RWPE2 (cell line): ENCODE measurements around the gene UBR4.

ENCODE experiments used
- ATAC-seq: fragments of 200-7000 bp; cut with Tn5 transposase; 3 replicates; pipeline ENCODE4 v1.9.1; 2021; ENCODE audit warnings: low read depth
- DNase-seq: peaks from one replicate; pipeline ENCODE4 v3.0.0-alpha.2; 2020; ENCODE audit warnings: low spot score
- H3K27ac ChIP-seq: fragments of 450-650 bp; 2 replicates; pipeline ENCODE4 v1.5.1; 2017; ENCODE audit warnings: mild to moderate bottlenecking; ENCODE audit not compliant: poor library complexity, severe bottlenecking
- H3K27me3 ChIP-seq: fragments of 250-450 bp; sonication (Bioruptor Pico); 2 replicates; pipeline ENCODE4 v1.5.1; 2021; ENCODE audit warnings: mild to moderate bottlenecking, moderate library complexity; ENCODE audit not compliant: insufficient read depth, poor library complexity, severe bottlenecking
- H3K36me3 ChIP-seq: fragments of 250-450 bp; sonication (Bioruptor Pico); 2 replicates; pipeline ENCODE4 v1.5.1; 2020; ENCODE audit warnings: low read depth, mild to moderate bottlenecking, moderate library complexity
- H3K4me1 ChIP-seq: fragments of 250-450 bp; sonication (Bioruptor Pico); 2 replicates; pipeline ENCODE4 v1.5.1; 2021; ENCODE audit warnings: mild to moderate bottlenecking, moderate library complexity; ENCODE audit not compliant: insufficient read depth, poor library complexity, severe bottlenecking
- H3K4me3 ChIP-seq: fragments of 250-450 bp; sonication (Bioruptor Pico); 2 replicates; pipeline ENCODE4 v1.5.1; 2021; ENCODE audit warnings: mild to moderate bottlenecking, moderate library complexity; ENCODE audit not compliant: severe bottlenecking
- H3K9me3 ChIP-seq: fragments of 250-450 bp; sonication (Bioruptor Pico); 2 replicates; pipeline ENCODE4 v1.5.1; 2021; ENCODE audit warnings: mild to moderate bottlenecking, moderate library complexity; ENCODE audit not compliant: severe bottlenecking
- CTCF ChIP-seq: fragments of 450-650 bp; IDR thresholded peaks from one replicate; pipeline ENCODE4 v1.5.1; 2017; ENCODE audit warnings: mild to moderate bottlenecking, moderate library complexity; ENCODE audit not compliant: poor library complexity, severe bottlenecking

The UBR4 gene

GRCh38 chr1:19229229-19229628 is 19.2 kb upstream of the UBR4 start:
- H3K4me1 ChIP-seq: no peaks in the 10 kb centered on the region
- no peak for DNase-seq
- H3K9me3 ChIP-seq: no peaks in the 10 kb centered on the region
- H3K36me3 ChIP-seq: peaks cover 97% of the 10 kb centered on the region
- no peak for ATAC-seq
- H3K4me3 ChIP-seq: no peak overlapping the region
- no peaks in the 10 kb centered on the region for H3K27me3 ChIP-seq
- TF ChIP-seq CTCF: no peak
- no peak overlapping the region for H3K27ac ChIP-seq

GRCh38 chr1:19222979-19223824 is 13.1 kb upstream of the UBR4 start:
- Histone ChIP-seq H3K4me3 (no peak overlapping the region), H3K27me3 (no peaks in the 10 kb centered on the region), H3K27ac (no peak overlapping the region), H3K4me1 (no peaks in the 10 kb centered on the region), H3K9me3 (no peaks in the 10 kb centered on the region), H3K36me3 (peaks cover 96% of the 10 kb centered on the region)
- ATAC-seq: peak; percentile 25; the same call in 1 of the 3 replicates
- DNase-seq: no peak
- no peak for TF ChIP-seq CTCF

- DNase-seq (no peak), ATAC-seq (no peak)
- TF ChIP-seq CTCF: no peak
- Histone ChIP-seq H3K27ac (no peak overlapping the region), H3K4me1 (no peaks in the 10 kb centered on the region), H3K36me3 (peaks cover 96% of the 10 kb centered on the region), H3K4me3 (no peak overlapping the region), H3K9me3 (no peaks in the 10 kb centered on the region), H3K27me3 (no peaks in the 10 kb centered on the region)
Measured at GRCh38 chr1:19222573-19222972, 12.5 kb upstream of the UBR4 start.

GRCh38 chr1:19220991-19221390 is 10.9 kb upstream of the UBR4 start:
- no peak for ATAC-seq
- Histone ChIP-seq H3K27ac (no peak overlapping the region), H3K4me3 (no peak overlapping the region), H3K36me3 (peaks cover 94% of the 10 kb centered on the region), H3K27me3 (no peaks in the 10 kb centered on the region), H3K9me3 (no peaks in the 10 kb centered on the region), H3K4me1 (no peaks in the 10 kb centered on the region)
- TF ChIP-seq CTCF: no peak
- DNase-seq: no peak
